ENCODE measurements around the gene TCERG1L.

TCERG1L gene

DNA sequence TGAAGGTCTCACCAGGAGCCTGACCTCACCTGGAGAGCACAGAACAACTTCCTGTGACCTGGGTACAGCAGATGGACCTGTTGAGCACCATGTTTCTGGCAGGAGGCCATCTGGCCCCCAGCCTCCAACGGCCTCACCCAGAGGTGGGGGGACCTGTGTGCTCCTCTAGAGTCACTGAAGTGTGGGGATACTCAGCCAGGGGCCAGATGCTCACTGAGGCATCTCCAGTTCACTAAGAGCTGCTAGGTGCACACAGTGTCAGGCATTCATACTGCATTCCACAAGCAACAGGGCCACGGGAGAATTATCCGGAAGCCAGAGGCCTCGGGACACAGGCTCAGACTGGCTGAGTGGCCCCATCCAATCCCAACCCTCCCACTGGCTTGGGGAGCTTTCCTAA, 161.4 kb downstream of the TCERG1L start:
- peaks cover 0 to 10% of the 10 kb centered on the region in 2 donors for H3K9me3 ChIP-seq (replicated peaks in 1 of 2; ENCODE audit: control insufficient read depth in 2 of 2, insufficient read depth in 1 of 2, low read depth in 1 of 2, low read length in 2 of 2)
- H3K4ac ChIP-seq (ENCODE audit: low read length), result no peak overlapping the region
- no peak overlapping the region for H3K14ac ChIP-seq (ENCODE audit: low read length)
- no peak overlapping the region for H2BK15ac ChIP-seq (ENCODE audit: low read length)
- H3K18ac ChIP-seq (ENCODE audit: low read length), result no peak overlapping the region
- no peak overlapping the region for H2AFZ ChIP-seq (ENCODE audit: low read length)
- H2BK5ac ChIP-seq (ENCODE audit: low read length), result no peak overlapping the region
- no peak overlapping the region for H4K91ac ChIP-seq (ENCODE audit: low read depth, low read length, poor library complexity)
- no peaks in the 10 kb centered on the region for H3K79me1 ChIP-seq (ENCODE audit: low read depth, low read length)
- H2BK120ac ChIP-seq (ENCODE audit: low read depth, low read length), result no peak overlapping the region
- H3K27ac ChIP-seq (replicated peaks; ENCODE audit: low read length), result no peak overlapping the region
- no peak overlapping the region for H3K9ac ChIP-seq (ENCODE audit: low read depth, low read length, poor library complexity)
- H3K4me3 ChIP-seq (ENCODE audit: low read length in 2 of 2), result no peak overlapping the region
- no peaks in the 10 kb centered on the region for H3K27me3 ChIP-seq (ENCODE audit: control insufficient read depth in 3 of 3, insufficient read depth in 3 of 3, low read depth in 1 of 3, low read length in 3 of 3)
- H2AK5ac ChIP-seq (ENCODE audit: low read depth, low read length), result no peak overlapping the region
- WGBS, 2 donors (ENCODE audit: extremely low coverage in 2 of 2, insufficient read length in 2 of 2, insufficient replicate concordance in 1 of 2), result no CpG with 5 or more reads among the region's 4 CpGs
- H3K36me3 ChIP-seq (replicated peaks in 1 of 2; ENCODE audit: control insufficient read depth in 2 of 2, insufficient read depth in 2 of 2, low read length in 2 of 2), result no peaks in the 10 kb centered on the region
- H3K4me1 ChIP-seq (ENCODE audit: control insufficient read depth in 2 of 2, insufficient read depth in 1 of 2, low read depth in 1 of 2, low read length in 2 of 2), result no peaks in the 10 kb centered on the region
- H4K8ac ChIP-seq (ENCODE audit: low read depth, low read length), result no peak overlapping the region
- H3K4me2 ChIP-seq (ENCODE audit: insufficient read depth, low read length, poor library complexity, severe bottlenecking), result no peak overlapping the region
- H3K23ac ChIP-seq (ENCODE audit: low read depth, low read length, poor library complexity), result no peak overlapping the region
- DNase-seq (ENCODE audit: low spot score), result no peak
- no peak overlapping the region for H2BK12ac ChIP-seq (ENCODE audit: low read length)

DNA sequence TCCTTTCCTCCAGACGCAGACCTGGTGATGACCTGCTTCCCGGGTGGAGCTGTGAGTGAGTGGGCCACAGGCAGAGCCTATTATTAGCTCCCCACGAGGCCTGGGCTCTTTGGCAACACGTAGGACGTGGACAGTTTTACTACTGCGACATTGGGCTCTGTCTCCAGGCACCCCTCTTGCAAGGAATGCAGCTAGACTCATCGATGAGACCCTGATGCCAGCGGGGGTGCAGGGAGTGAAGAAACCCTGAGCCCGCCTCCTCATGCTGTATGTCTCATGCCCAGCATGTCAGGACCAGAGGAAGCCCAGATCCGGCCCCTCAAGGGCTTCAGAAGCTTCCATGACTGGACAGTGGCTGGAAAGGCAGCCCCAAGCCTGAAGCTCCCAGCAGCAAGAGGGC, 161.9 kb downstream of the TCERG1L start:
- no CpG with 5 or more reads among the region's 10 CpGs for WGBS, 2 donors (ENCODE audit: extremely low coverage in 2 of 2, insufficient read length in 2 of 2, insufficient replicate concordance in 1 of 2)
- no peaks in the 10 kb centered on the region for H3K27me3 ChIP-seq (ENCODE audit: control insufficient read depth in 3 of 3, insufficient read depth in 3 of 3, low read depth in 1 of 3, low read length in 3 of 3)
- no peak overlapping the region for H3K4ac ChIP-seq (ENCODE audit: low read length)
- H2AK5ac ChIP-seq (ENCODE audit: low read depth, low read length), result no peak overlapping the region
- no peak overlapping the region for H3K18ac ChIP-seq (ENCODE audit: low read length)
- no peak overlapping the region for H3K14ac ChIP-seq (ENCODE audit: low read length)
- no peak overlapping the region for H3K4me3 ChIP-seq (ENCODE audit: low read length in 2 of 2)
- H2AFZ ChIP-seq (ENCODE audit: low read length), result no peak overlapping the region
- no peak overlapping the region for H2BK15ac ChIP-seq (ENCODE audit: low read length)
- H3K36me3 ChIP-seq (replicated peaks in 1 of 2; ENCODE audit: control insufficient read depth in 2 of 2, insufficient read depth in 2 of 2, low read length in 2 of 2), result no peaks in the 10 kb centered on the region
- no peak overlapping the region for H3K4me2 ChIP-seq (ENCODE audit: insufficient read depth, low read length, poor library complexity, severe bottlenecking)
- no peak overlapping the region for H2BK120ac ChIP-seq (ENCODE audit: low read depth, low read length)
- no peak overlapping the region for H2BK5ac ChIP-seq (ENCODE audit: low read length)
- DNase-seq (ENCODE audit: low spot score), result no peak
- peaks cover 0 to 10% of the 10 kb centered on the region in 2 donors for H3K9me3 ChIP-seq (replicated peaks in 1 of 2; ENCODE audit: control insufficient read depth in 2 of 2, insufficient read depth in 1 of 2, low read depth in 1 of 2, low read length in 2 of 2)
- H3K79me1 ChIP-seq (ENCODE audit: low read depth, low read length), result no peaks in the 10 kb centered on the region
- H3K4me1 ChIP-seq (ENCODE audit: control insufficient read depth in 2 of 2, insufficient read depth in 1 of 2, low read depth in 1 of 2, low read length in 2 of 2), result peaks cover 0 to 1% of the 10 kb centered on the region in 2 donors
- H2BK12ac ChIP-seq (ENCODE audit: low read length), result no peak overlapping the region
- H3K23ac ChIP-seq (ENCODE audit: low read depth, low read length, poor library complexity), result no peak overlapping the region
- no peak overlapping the region for H3K27ac ChIP-seq (replicated peaks; ENCODE audit: low read length)
- H4K91ac ChIP-seq (ENCODE audit: low read depth, low read length, poor library complexity), result no peak overlapping the region
- H4K8ac ChIP-seq (ENCODE audit: low read depth, low read length), result no peak overlapping the region
- H3K9ac ChIP-seq (ENCODE audit: low read depth, low read length, poor library complexity), result no peak overlapping the region

DNA sequence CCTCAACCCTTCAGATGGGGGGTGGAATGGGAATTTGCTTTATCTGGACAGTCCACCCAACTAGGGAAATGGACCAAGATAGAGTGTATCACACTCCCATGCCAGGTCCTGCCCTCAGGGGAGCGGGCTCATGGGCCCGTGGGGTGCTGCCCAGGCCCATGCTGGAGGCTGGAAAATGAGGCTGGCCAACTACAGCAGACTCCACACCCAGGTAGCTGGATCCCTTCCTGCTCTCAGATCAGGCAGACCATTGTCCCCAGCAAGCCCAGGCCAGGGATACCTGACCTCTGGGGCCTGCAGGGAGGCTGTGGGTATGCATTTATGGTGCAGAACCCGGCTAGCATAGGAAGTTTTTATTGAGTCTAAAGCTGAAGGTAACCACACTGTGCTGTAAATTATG, 162.4 kb downstream of the TCERG1L start:
- Histone ChIP-seq H2BK5ac (ENCODE audit: low read length) (no peak overlapping the region), H3K4me3 (ENCODE audit: low read length in 2 of 2) (no peak overlapping the region), H3K4ac (ENCODE audit: low read length) (no peak overlapping the region), H2BK12ac (ENCODE audit: low read length) (no peak overlapping the region), H2AK5ac (ENCODE audit: low read depth, low read length) (no peak overlapping the region), H3K14ac (ENCODE audit: low read length) (no peak overlapping the region), H3K4me2 (ENCODE audit: insufficient read depth, low read length, poor library complexity, severe bottlenecking) (no peak overlapping the region), H2BK15ac (ENCODE audit: low read length) (no peak overlapping the region), H4K91ac (ENCODE audit: low read depth, low read length, poor library complexity) (no peak overlapping the region), H3K23ac (ENCODE audit: low read depth, low read length, poor library complexity) (peak overlapping the region; percentile 37), H2AFZ (ENCODE audit: low read length) (no peak overlapping the region), H3K36me3 (replicated peaks in 1 of 2; ENCODE audit: control insufficient read depth in 2 of 2, insufficient read depth in 2 of 2, low read length in 2 of 2) (no peaks in the 10 kb centered on the region), H3K27ac (replicated peaks; ENCODE audit: low read length) (no peak overlapping the region), H2BK120ac (ENCODE audit: low read depth, low read length) (no peak overlapping the region), H4K8ac (ENCODE audit: low read depth, low read length) (no peak overlapping the region), H3K18ac (ENCODE audit: low read length) (peak overlapping the region; percentile 19), H3K79me1 (ENCODE audit: low read depth, low read length) (no peaks in the 10 kb centered on the region), H3K9ac (ENCODE audit: low read depth, low read length, poor library complexity) (no peak overlapping the region), H3K4me1 (ENCODE audit: control insufficient read depth in 2 of 2, insufficient read depth in 1 of 2, low read depth in 1 of 2, low read length in 2 of 2) (peaks cover 0 to 3% of the 10 kb centered on the region in 2 donors), H3K9me3 (replicated peaks in 1 of 2; ENCODE audit: control insufficient read depth in 2 of 2, insufficient read depth in 1 of 2, low read depth in 1 of 2, low read length in 2 of 2) (peaks cover 0 to 10% of the 10 kb centered on the region in 2 donors), H3K27me3 (ENCODE audit: control insufficient read depth in 3 of 3, insufficient read depth in 3 of 3, low read depth in 1 of 3, low read length in 3 of 3) (no peaks in the 10 kb centered on the region)
- no CpG with 5 or more reads among the region's 3 CpGs for WGBS, 2 donors (ENCODE audit: extremely low coverage in 2 of 2, insufficient read length in 2 of 2, insufficient replicate concordance in 1 of 2)
- no peak for DNase-seq (ENCODE audit: low spot score)

DNA sequence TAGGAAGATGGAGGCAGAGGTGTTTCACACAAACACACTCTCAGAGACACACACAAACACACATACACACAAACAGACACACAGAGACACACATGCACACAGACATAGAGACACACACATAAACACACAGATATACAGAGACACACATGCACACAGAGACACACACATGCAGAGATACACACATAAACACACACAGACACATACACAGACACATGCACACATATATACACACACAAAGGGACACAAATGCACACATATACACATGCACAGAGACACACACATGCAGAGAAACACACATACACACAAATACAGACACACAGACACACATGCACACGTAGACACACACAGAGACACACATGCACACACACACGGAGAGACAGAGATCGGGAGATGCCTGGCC, 163.3 kb downstream of the TCERG1L start:
- no peak overlapping the region for H2BK15ac ChIP-seq (ENCODE audit: low read length)
- H3K18ac ChIP-seq (ENCODE audit: low read length), result no peak overlapping the region
- no peak overlapping the region for H2BK12ac ChIP-seq (ENCODE audit: low read length)
- no peak overlapping the region for H3K14ac ChIP-seq (ENCODE audit: low read length)
- H2BK120ac ChIP-seq (ENCODE audit: low read depth, low read length), result no peak overlapping the region
- no peak overlapping the region for H3K4me2 ChIP-seq (ENCODE audit: insufficient read depth, low read length, poor library complexity, severe bottlenecking)
- no peak overlapping the region for H2AFZ ChIP-seq (ENCODE audit: low read length)
- DNase-seq (ENCODE audit: low spot score), result no peak
- no peak overlapping the region for H4K91ac ChIP-seq (ENCODE audit: low read depth, low read length, poor library complexity)
- H3K9me3 ChIP-seq (replicated peaks in 1 of 2; ENCODE audit: control insufficient read depth in 2 of 2, insufficient read depth in 1 of 2, low read depth in 1 of 2, low read length in 2 of 2), result peaks cover 0 to 10% of the 10 kb centered on the region in 2 donors
- H3K79me1 ChIP-seq (ENCODE audit: low read depth, low read length), result no peaks in the 10 kb centered on the region
- no CpG with 5 or more reads among the region's 3 CpGs for WGBS, 2 donors (ENCODE audit: extremely low coverage in 2 of 2, insufficient read length in 2 of 2, insufficient replicate concordance in 1 of 2)
- H4K8ac ChIP-seq (ENCODE audit: low read depth, low read length), result no peak overlapping the region
- no peak overlapping the region for H3K4me3 ChIP-seq (ENCODE audit: low read length in 2 of 2)
- H2BK5ac ChIP-seq (ENCODE audit: low read length), result no peak overlapping the region
- no peak overlapping the region for H3K27ac ChIP-seq (replicated peaks; ENCODE audit: low read length)
- H3K27me3 ChIP-seq (ENCODE audit: control insufficient read depth in 3 of 3, insufficient read depth in 3 of 3, low read depth in 1 of 3, low read length in 3 of 3), result no peaks in the 10 kb centered on the region
- no peak overlapping the region for H3K9ac ChIP-seq (ENCODE audit: low read depth, low read length, poor library complexity)
- H3K4ac ChIP-seq (ENCODE audit: low read length), result no peak overlapping the region
- no peak overlapping the region for H2AK5ac ChIP-seq (ENCODE audit: low read depth, low read length)
- no peaks in the 10 kb centered on the region for H3K36me3 ChIP-seq (replicated peaks in 1 of 2; ENCODE audit: control insufficient read depth in 2 of 2, insufficient read depth in 2 of 2, low read length in 2 of 2)
- H3K4me1 ChIP-seq (ENCODE audit: control insufficient read depth in 2 of 2, insufficient read depth in 1 of 2, low read depth in 1 of 2, low read length in 2 of 2), result peaks cover 0 to 3% of the 10 kb centered on the region in 2 donors
- H3K23ac ChIP-seq (ENCODE audit: low read depth, low read length, poor library complexity), result no peak overlapping the region

Measured in neuronal stem cell (in vitro differentiated cells).